ENCODE measurements around the gene MYBBP1A. TPM values are rescaled to one million over a fixed set of nuclear protein-coding genes. Genes with fewer than 3 reads are reported as not detected.

The MYBBP1A gene
- total and polyA plus RNA-seq, 2 of the 8 experiments (the other 6 are each of a cell fraction or from before 2014, with no cell fraction given) = 46.8 to 151 TPM

DNA sequence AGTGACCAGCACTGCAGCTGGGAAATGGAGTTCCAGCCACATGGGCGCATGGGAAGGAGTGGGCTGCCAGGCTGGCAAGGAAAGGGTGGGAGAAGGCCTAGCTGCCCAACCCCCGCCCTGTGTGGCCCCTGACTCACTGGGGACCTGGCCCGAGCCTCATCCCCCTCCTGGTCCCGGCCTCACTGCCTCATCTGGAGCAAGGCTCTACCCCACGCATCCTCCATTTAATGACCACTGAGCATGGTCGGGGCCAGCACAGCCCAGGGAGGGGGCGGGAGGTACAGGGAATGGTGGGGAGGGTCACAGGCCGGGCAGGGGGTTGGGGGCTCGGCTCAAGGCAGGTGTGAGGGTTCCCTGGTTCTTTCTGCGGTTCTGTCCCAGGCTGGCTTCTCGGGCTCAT, 40.4 kb downstream of the MYBBP1A start:
- Histone ChIP-seq H4K20me1 (replicated peaks in 1 of 2; ENCODE audit: control insufficient read depth in 1 of 2, insufficient read depth in 2 of 2, low read length in 2 of 2) (no peaks in the 10 kb centered on the region), H2BK5ac (ENCODE audit: low read depth, low read length) (peak overlapping the region; percentile 60; the same call in 1 of the 2 replicates), H3K9me3 (ENCODE audit: insufficient read depth in 2 of 2, low read depth in 1 of 2, low read length in 1 of 2) (no peaks in the 10 kb centered on the region), H3K4me1 (replicated peaks in 1 of 4; ENCODE audit: control insufficient read depth in 3 of 4, insufficient read depth in 4 of 4, low read length in 3 of 4) (peaks cover 0 to 13% (median 9%) of the 10 kb centered on the region in 4 experiments; a peak in 5 of 7 replicates), H3K18ac (ENCODE audit: extremely low read depth, low read length) (peak overlapping the region; percentile 13; the same call in 1 of the 2 replicates), H2BK20ac (ENCODE audit: low read length) (no peak overlapping the region), H4K91ac (replicated peaks; ENCODE audit: insufficient read length, low read length) (no peak overlapping the region), H3K27ac (ENCODE audit: low read depth, low read length) (no peak overlapping the region), H3K79me2 (ENCODE audit: control insufficient read depth in 1 of 2, insufficient read depth in 2 of 2, low read length in 2 of 2) (no peaks in the 10 kb centered on the region), H3K23ac (ENCODE audit: insufficient read length) (no peak overlapping the region), H3K9ac (replicated peaks in 1 of 4; ENCODE audit: extremely low read depth in 1 of 4, low read depth in 3 of 4, low read length in 3 of 4) (no peak overlapping the region), H4K5ac (ENCODE audit: insufficient read length, low read depth, low read length) (no peak overlapping the region), H3K23me2 (ENCODE audit: low read depth, low read length) (no peaks in the 10 kb centered on the region), H2BK120ac (replicated peaks; ENCODE audit: low read depth, low read length) (no peak overlapping the region), H3K79me1 (ENCODE audit: low read depth, low read length) (no peaks in the 10 kb centered on the region), H2AFZ (ENCODE audit: low read length) (no peak overlapping the region), H3K27me3 (replicated peaks in 1 of 4; ENCODE audit: control insufficient read depth in 3 of 4, extremely low read depth in 1 of 4, insufficient read depth in 3 of 4, low read length in 3 of 4) (no peaks in the 10 kb centered on the region; a peak in 3 of 7 replicates), H3K14ac (ENCODE audit: insufficient read length) (no peak overlapping the region), H3K4me2 (ENCODE audit: insufficient read depth in 1 of 2, low read depth in 2 of 2, low read length in 2 of 2) (no peak overlapping the region), H2BK15ac (ENCODE audit: low read length) (0 out of 2 replicates have a peak overlapping the region, but pooled peaks have one; percentile 2), H2AK5ac (ENCODE audit: low read depth, low read length) (no peak overlapping the region), H4K8ac (ENCODE audit: extremely low read depth, insufficient read depth, low read length) (no peak overlapping the region), H3K36me3 (ENCODE audit: control insufficient read depth in 2 of 4, insufficient read depth in 4 of 4, low read length in 3 of 4) (no peaks in the 10 kb centered on the region), H3K4ac (replicated peaks; ENCODE audit: insufficient read length, low read depth, low read length) (no peak overlapping the region), H2BK12ac (ENCODE audit: low read depth, low read length) (no peak overlapping the region; the same call in 1 of the 2 replicates), H3K56ac (replicated peaks; ENCODE audit: insufficient read length, low read depth, low read length) (no peak overlapping the region), H3K4me3 (ENCODE audit: extremely low read depth in 1 of 4, insufficient read depth in 2 of 4, low read depth in 3 of 4, low read length in 4 of 4) (no peak overlapping the region)
- 80% methylated on average over 9 of the region's 11 CpGs; no CpG with 5 or more reads in 1 of the 2 experiments for WGBS, 2 experiments (ENCODE audit: extremely low coverage in 1 of 2, insufficient coverage in 1 of 2, insufficient read length in 1 of 2, insufficient replicate concordance in 2 of 2, low coverage in 1 of 2, low lambda C conversion rate in 2 of 2, missing lambda C conversion rate in 1 of 2)
- TF ChIP-seq JUND (IDR thresholded peaks at IDR 0.05; ENCODE audit: low read length) (no peak), ATF3 (IDR thresholded peaks at IDR 0.05; ENCODE audit: insufficient read depth, low read depth, low read length) (no peak), POLR2AphosphoS5 (IDR thresholded peaks at IDR 0.05; ENCODE audit: low read depth, low read length) (no peak), KDM4A (IDR thresholded peaks at IDR 0.05; ENCODE audit: low read depth, low read length, severe bottlenecking) (no peak), TAF7 (optimal IDR thresholded peaks at IDR 0.05; ENCODE audit: borderline replicate concordance, low read depth, low read length) (no peak)
- TF ChIP-seq, protein P1, sequence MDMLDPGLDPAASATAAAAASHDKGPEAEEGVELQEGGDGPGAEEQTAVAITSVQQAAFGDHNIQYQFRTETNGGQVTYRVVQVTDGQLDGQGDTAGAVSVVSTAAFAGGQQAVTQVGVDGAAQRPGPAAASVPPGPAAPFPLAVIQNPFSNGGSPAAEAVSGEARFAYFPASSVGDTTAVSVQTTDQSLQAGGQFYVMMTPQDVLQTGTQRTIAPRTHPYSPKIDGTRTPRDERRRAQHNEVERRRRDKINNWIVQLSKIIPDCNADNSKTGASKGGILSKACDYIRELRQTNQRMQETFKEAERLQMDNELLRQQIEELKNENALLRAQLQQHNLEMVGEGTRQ (IDR thresholded peaks at IDR 0.05; ENCODE audit: low read length) = no peak
- POLR2A ChIA-PET (ENCODE audit: partially characterized antibody) = interaction anchor here (37.1 kb wide), 1 partner anchor 32 kb away, joined by 546 read pairs; the partner anchor contains the start of genes GGT6 and MYBBP1A
- CTCF ChIA-PET (ENCODE audit: partially characterized antibody) = interaction anchor here (0.7 to 1.4 kb wide), 6 partner anchors 8 to 91 kb away, joined by 3 to 5 read pairs (median 4); no protein-coding TSS in a partner anchor
- DNase-seq (ENCODE audit: low read depth in 1 of 2, low spot score in 2 of 2) (no peak), FAIRE-seq (no peak)
